ENCODE measurements around the gene HAGH.

Gene HAGH

DNA sequence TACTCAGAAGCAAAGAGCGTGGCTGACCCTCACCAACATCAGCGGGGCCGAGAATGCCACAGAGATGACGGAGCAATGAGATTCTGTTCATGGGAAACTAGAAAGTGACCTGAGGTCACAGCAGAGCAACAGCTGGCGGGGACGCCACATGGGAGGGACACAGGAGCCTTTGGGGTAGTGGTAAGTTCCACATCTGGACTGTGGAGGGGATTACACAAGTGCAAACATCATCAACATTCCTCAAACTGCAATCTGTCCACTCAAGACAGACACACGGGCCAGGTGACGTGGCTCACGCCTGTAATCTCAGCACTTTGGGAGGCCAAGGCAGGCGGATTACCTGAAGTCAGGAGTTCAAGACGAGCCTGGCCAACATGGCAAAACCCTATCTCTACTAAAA, 11.2 kb downstream of the HAGH start:
- Histone ChIP-seq H3K36me3 (ENCODE audit: control insufficient read depth, insufficient read depth, low read length) (peaks cover 4% of the 10 kb centered on the region), H3K27me3 (replicated peaks; ENCODE audit: control insufficient read depth, insufficient read depth, low read length) (no peaks in the 10 kb centered on the region), H3K4me3 (replicated peaks; ENCODE audit: low read depth, low read length) (no peak overlapping the region)
- no peak for DNase-seq (ENCODE audit: extremely low read depth, insufficient read length)
- no peak for TF ChIP-seq CTCF (IDR thresholded peaks at IDR 0.05; ENCODE audit: insufficient read depth, low read length, poor library complexity, severe bottlenecking)

GRCh38 chr16:1812732-1813163, 13.9 kb downstream of the HAGH start:
- Histone ChIP-seq H3K4me3 (replicated peaks; ENCODE audit: low read depth, low read length) (no peak overlapping the region), H3K27me3 (replicated peaks; ENCODE audit: control insufficient read depth, insufficient read depth, low read length) (no peaks in the 10 kb centered on the region), H3K36me3 (ENCODE audit: control insufficient read depth, insufficient read depth, low read length) (peaks cover 9% of the 10 kb centered on the region)
- no peak for DNase-seq (ENCODE audit: extremely low read depth, insufficient read length)
- peak; percentile 40 for TF ChIP-seq CTCF (IDR thresholded peaks at IDR 0.05; ENCODE audit: insufficient read depth, low read length, poor library complexity, severe bottlenecking)

GRCh38 chr16:1810536-1810935, 16.1 kb downstream of the HAGH start:
- TF ChIP-seq CTCF (IDR thresholded peaks at IDR 0.05; ENCODE audit: insufficient read depth, low read length, poor library complexity, severe bottlenecking) = no peak
- DNase-seq (ENCODE audit: extremely low read depth, insufficient read length) = no peak
- H3K4me3 ChIP-seq (replicated peaks; ENCODE audit: low read depth, low read length) = no peak overlapping the region
- H3K36me3 ChIP-seq (ENCODE audit: control insufficient read depth, insufficient read depth, low read length) = peaks cover 7% of the 10 kb centered on the region
- H3K27me3 ChIP-seq (replicated peaks; ENCODE audit: control insufficient read depth, insufficient read depth, low read length) = no peaks in the 10 kb centered on the region

GRCh38 chr16:1810106-1810505, 16.5 kb downstream of the HAGH start:
- Histone ChIP-seq H3K36me3 (ENCODE audit: control insufficient read depth, insufficient read depth, low read length) (peaks cover 7% of the 10 kb centered on the region), H3K27me3 (replicated peaks; ENCODE audit: control insufficient read depth, insufficient read depth, low read length) (no peaks in the 10 kb centered on the region), H3K4me3 (replicated peaks; ENCODE audit: low read depth, low read length) (no peak overlapping the region)
- no peak for TF ChIP-seq CTCF (IDR thresholded peaks at IDR 0.05; ENCODE audit: insufficient read depth, low read length, poor library complexity, severe bottlenecking)
- DNase-seq (ENCODE audit: extremely low read depth, insufficient read length) = no peak

DNA sequence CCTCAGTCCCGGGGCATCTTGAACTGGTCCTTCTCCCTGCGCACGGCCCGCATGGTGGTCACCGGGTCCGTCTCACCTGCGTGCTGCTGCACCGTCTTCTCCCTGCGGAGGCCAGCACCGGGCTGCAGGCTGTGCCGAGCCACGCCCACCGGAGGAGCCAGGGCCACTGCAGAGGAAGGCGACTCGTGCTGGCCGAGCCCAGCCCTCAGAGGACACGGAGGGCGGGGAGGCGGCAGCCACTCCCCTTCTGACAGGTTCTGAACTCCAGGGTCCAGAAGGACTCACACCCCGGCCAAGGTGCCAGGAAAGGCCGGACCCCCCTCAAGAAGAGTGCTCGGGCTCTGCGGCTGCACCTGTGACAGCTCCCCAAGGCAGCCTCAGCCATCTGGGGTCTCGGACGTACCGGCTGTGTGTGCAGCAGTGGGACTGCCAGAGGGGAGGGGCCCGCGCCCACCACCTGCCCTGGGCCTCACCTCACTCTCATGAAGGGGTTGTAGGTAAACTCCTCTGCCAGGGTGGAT, 17.3 kb downstream of the HAGH start:
- DNase-seq (ENCODE audit: extremely low read depth, insufficient read length) = peak; percentile 8
- TF ChIP-seq CTCF (IDR thresholded peaks at IDR 0.05; ENCODE audit: insufficient read depth, low read length, poor library complexity, severe bottlenecking) = no peak
- H3K36me3 ChIP-seq (ENCODE audit: control insufficient read depth, insufficient read depth, low read length) = peaks cover 7% of the 10 kb centered on the region
- no peak overlapping the region for H3K4me3 ChIP-seq (replicated peaks; ENCODE audit: low read depth, low read length)
- no peaks in the 10 kb centered on the region for H3K27me3 ChIP-seq (replicated peaks; ENCODE audit: control insufficient read depth, insufficient read depth, low read length)

GRCh38 chr16:1808691-1809090, 17.9 kb downstream of the HAGH start:
- no peak for DNase-seq (ENCODE audit: extremely low read depth, insufficient read length)
- Histone ChIP-seq H3K36me3 (ENCODE audit: control insufficient read depth, insufficient read depth, low read length) (peaks cover 7% of the 10 kb centered on the region), H3K27me3 (replicated peaks; ENCODE audit: control insufficient read depth, insufficient read depth, low read length) (no peaks in the 10 kb centered on the region), H3K4me3 (replicated peaks; ENCODE audit: low read depth, low read length) (no peak overlapping the region)
- TF ChIP-seq CTCF (IDR thresholded peaks at IDR 0.05; ENCODE audit: insufficient read depth, low read length, poor library complexity, severe bottlenecking) = no peak
